Loucy (cell line): ENCODE data around the gene KANSL2.

Experiments used
- EZH2phosphoT487 ChIP-seq: fragments of 200-600 bp; IDR thresholded peaks from 2 replicates; pipeline ENCODE4 v1.6.1; 2018; ENCODE audit warnings: antibody characterized with exemption, mild to moderate bottlenecking, moderate library complexity, borderline replicate concordance
- TF ChIP-seq, protein P1 (sequence below): fragments of 200-600 bp; sonication (generic); conservative IDR thresholded peaks from 2 replicates; pipeline ENCODE4 v1.5.1; 2014; ENCODE audit warnings: mild to moderate bottlenecking, antibody characterized with exemption, low read length

DNA sequence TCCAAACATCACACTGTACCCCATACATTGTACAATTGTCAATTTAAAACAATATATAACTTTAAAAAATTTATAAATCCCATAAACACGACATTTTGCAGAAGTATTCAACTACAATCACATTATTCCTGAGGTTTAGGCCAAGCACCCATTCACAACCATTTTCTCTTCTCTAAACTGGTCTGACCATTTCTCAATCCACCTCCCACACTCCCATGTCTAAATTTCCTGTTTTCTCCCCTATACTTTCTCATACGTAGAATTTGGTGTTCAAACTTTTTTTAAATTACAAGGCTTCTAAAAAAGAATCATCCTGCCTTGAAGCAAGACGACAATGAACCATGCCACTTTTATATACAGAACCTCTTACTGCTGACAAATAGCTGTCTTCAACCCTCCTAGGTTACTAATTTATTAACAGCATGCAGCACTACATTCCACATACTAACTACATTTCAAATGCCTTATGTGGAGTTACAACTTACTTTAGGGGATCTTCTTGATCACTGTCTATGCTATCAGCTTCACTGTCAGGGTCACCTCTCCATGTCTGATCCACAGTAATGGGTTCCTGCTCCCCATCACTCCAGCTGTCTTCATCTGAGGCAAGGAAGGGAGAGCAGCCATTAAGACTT lies 3.4 kb downstream of the KANSL2 start:
- TF ChIP-seq, protein P1, sequence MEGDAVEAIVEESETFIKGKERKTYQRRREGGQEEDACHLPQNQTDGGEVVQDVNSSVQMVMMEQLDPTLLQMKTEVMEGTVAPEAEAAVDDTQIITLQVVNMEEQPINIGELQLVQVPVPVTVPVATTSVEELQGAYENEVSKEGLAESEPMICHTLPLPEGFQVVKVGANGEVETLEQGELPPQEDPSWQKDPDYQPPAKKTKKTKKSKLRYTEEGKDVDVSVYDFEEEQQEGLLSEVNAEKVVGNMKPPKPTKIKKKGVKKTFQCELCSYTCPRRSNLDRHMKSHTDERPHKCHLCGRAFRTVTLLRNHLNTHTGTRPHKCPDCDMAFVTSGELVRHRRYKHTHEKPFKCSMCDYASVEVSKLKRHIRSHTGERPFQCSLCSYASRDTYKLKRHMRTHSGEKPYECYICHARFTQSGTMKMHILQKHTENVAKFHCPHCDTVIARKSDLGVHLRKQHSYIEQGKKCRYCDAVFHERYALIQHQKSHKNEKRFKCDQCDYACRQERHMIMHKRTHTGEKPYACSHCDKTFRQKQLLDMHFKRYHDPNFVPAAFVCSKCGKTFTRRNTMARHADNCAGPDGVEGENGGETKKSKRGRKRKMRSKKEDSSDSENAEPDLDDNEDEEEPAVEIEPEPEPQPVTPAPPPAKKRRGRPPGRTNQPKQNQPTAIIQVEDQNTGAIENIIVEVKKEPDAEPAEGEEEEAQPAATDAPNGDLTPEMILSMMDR = no peak
- no peak for TF ChIP-seq EZH2phosphoT487
